CD4-positive, alpha-beta memory T cell (primary cell): ENCODE data around the gene RNF175. TPM values are rescaled to one million over a fixed set of nuclear protein-coding genes. Genes with fewer than 3 reads are reported as not detected.

Source experiments
- CTCF ChIA-PET: fragments of 350-600 bp; sonication (Branson Sonifier 250); formaldehyde crosslinking; loops from one replicate; lab custom pipeline; 2021; ENCODE audit warnings: inconsistent platforms; ENCODE audit not compliant: partially characterized antibody; lab: Charles Lee
- POLR2A ChIA-PET: fragments of 350-600 bp; sonication (Branson Sonifier 250); formaldehyde crosslinking; loops from one replicate; lab custom pipeline; 2021; ENCODE audit not compliant: partially characterized antibody; lab: Charles Lee
- DNase-seq, 5 donors: peaks; one replicate each; pipeline versions ENCODE4 v3.0.0 to v3.0.0-alpha.2; 2020 to 2022; ENCODE audit warnings: mixed read lengths in 1 of 5
- H3K27ac ChIP-seq: one replicate; pipeline ENCODE4 v1.7.0; 2013; ENCODE audit warnings: low read depth, low read length
- H3K27me3 ChIP-seq: 2 replicates; pipeline ENCODE4 v1.7.0; 2013; ENCODE audit warnings: mild to moderate bottlenecking, low read length, moderate library complexity; ENCODE audit not compliant: insufficient read depth
- H3K36me3 ChIP-seq: 2 replicates; pipeline ENCODE4 v1.7.0; 2013; ENCODE audit warnings: mild to moderate bottlenecking, low read length, moderate library complexity; ENCODE audit not compliant: insufficient read depth
- H3K4me1 ChIP-seq: 2 replicates; pipeline ENCODE4 v1.7.0; 2013; ENCODE audit warnings: mild to moderate bottlenecking, low read length, moderate library complexity; ENCODE audit not compliant: insufficient read depth
- H3K4me3 ChIP-seq, 2 donors: one replicate each; pipeline ENCODE4 v1.7.0; 2013; ENCODE audit warnings: low read length in 2 of 2, mild to moderate bottlenecking in 1 of 2
- H3K9me3 ChIP-seq, 2 donors: one replicate each; pipeline ENCODE4 v1.7.0; 2013; ENCODE audit warnings: low read length in 2 of 2, control low read depth in 1 of 2; ENCODE audit not compliant: control insufficient read depth in 1 of 2
- H3K27ac Mint-ChIP-seq, 7 donors: one replicate each; pipeline ENCODE4 v1.8.0; 2020 to 2021; ENCODE audit warnings: mixed read lengths in 7 of 7, mild to moderate bottlenecking in 6 of 7, inconsistent platforms in 3 of 7, moderate library complexity in 3 of 7
- H3K27me3 Mint-ChIP-seq, 2 donors: one replicate each; pipeline ENCODE4 v1.8.0; 2020 to 2021; ENCODE audit warnings: mixed read lengths in 2 of 2
- H3K36me3 Mint-ChIP-seq, 2 donors: one replicate each; pipeline ENCODE4 v1.8.0; 2020 to 2021; ENCODE audit warnings: mixed read lengths in 2 of 2, inconsistent platforms in 1 of 2, mild to moderate bottlenecking in 1 of 2
- H3K4me1 Mint-ChIP-seq, 4 donors: one replicate each; pipeline ENCODE4 v1.8.0; 2020 to 2021; ENCODE audit warnings: mixed read lengths in 4 of 4, mild to moderate bottlenecking in 1 of 4
- H3K4me3 Mint-ChIP-seq, 8 donors: one replicate each; pipeline ENCODE4 v1.8.0; 2020 to 2021; ENCODE audit warnings: mixed read lengths in 8 of 8, mild to moderate bottlenecking in 7 of 8, moderate library complexity in 6 of 8, inconsistent platforms in 3 of 8
- H3K9me3 Mint-ChIP-seq, 8 donors: one replicate each; pipeline ENCODE4 v1.8.0; 2020 to 2021; ENCODE audit warnings: mixed read lengths in 8 of 8, mild to moderate bottlenecking in 5 of 8, inconsistent platforms in 3 of 8, moderate library complexity in 1 of 8
- intact Hi-C: fragments of 100-400 bp; cut with micrococcal nuclease; formaldehyde crosslinking; loops from one replicate; pipeline ENCODE4 v1.15.1; 2023
- polyA plus RNA-seq, 2 donors: library from polyadenylated mRNA; unstranded; fragments of 300-500 nt; fragmentation: Illumina TruSeq; gene quantifications; one replicate each; pipeline ENCODE4 v1.2.3, GENCODE V29; 2021
- total RNA-seq, 2 experiments: library from RNA; stranded (reverse); gene quantifications; one replicate each; pipeline ENCODE4 v1.2.3, GENCODE V29; 2021

The RNF175 gene
- total and polyA plus RNA-seq, 4 experiments from 2014 or later = 0.24 to 0.67 (median 0.63) TPM

DNA sequence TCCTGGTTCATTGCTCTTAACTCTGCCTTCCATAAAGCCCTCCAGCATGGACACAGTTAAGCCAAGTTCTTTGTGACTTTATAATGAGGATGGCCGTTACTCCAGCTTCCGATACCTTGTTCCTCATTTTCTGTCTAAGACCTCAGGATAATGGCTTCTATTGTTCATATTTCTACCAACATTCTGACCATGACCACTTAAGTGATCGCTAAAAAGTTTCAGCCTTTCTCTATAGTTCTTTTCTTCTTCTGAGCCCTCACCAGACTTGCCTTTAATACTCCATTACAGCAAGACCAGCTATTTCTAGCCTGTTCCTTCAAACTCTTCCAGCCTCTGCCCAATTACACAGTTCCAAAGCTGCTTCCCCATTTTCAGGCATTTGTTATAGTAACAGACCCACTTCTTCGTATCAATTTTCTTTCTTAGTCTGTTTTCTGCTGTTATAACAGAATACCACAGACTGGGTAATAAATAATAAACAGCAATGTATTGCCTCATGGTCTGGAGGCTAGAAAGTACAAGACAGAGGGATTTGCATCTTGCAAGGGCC lies 12.3 kb downstream of the RNF175 start:
- Histone ChIP-seq H3K27me3 (no peaks in the 10 kb centered on the region), H3K9me3 (no peaks in the 10 kb centered on the region), H3K4me1 (no peaks in the 10 kb centered on the region), H3K4me3 (no peak overlapping the region), H3K27ac (no peak overlapping the region), H3K36me3 (no peaks in the 10 kb centered on the region)
- intact Hi-C loops = no loop called here
- DNase-seq = no peak
- POLR2A ChIA-PET = no interaction called here
- H3K4me3 Mint-ChIP-seq = no peak overlapping the region
- H3K9me3 Mint-ChIP-seq = no peaks in the 10 kb centered on the region
- no peak overlapping the region for H3K27ac Mint-ChIP-seq
- H3K4me1 Mint-ChIP-seq = no peaks in the 10 kb centered on the region
- H3K36me3 Mint-ChIP-seq = no peaks in the 10 kb centered on the region
- CTCF ChIA-PET = interaction anchor here (1.3 to 1.8 kb wide), 2 partner anchors 8 to 17 kb away, joined by 3 to 4 read pairs; no protein-coding TSS in a partner anchor
- H3K27me3 Mint-ChIP-seq = peaks cover 1 to 2% of the 10 kb centered on the region in 2 donors

DNA sequence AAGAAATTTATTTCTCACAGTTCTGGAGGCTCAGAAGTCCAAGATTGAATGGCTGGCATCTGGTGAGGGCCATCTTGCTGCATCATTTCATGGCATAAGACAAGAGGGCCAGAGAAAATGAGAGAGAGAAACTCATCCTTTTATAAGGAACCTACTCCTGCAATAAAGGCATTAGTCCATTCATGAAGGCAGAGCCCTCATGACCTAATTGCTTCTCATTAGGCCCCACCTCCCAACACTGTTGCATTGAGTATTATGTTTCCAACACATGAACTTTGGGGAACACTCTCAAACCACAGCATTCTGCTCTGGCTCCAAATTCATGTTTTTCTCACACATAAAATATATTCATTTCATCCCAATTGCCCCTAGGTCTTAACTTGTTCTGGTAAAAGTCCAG lies 14.2 kb downstream of the RNF175 start:
- no peak overlapping the region for H3K27ac Mint-ChIP-seq
- intact Hi-C loops = no loop called here
- no peaks in the 10 kb centered on the region for H3K4me1 ChIP-seq
- ChIA-PET POLR2A (no interaction called here), CTCF (no interaction called here)
- H3K27ac ChIP-seq = no peak overlapping the region
- H3K27me3 ChIP-seq = no peaks in the 10 kb centered on the region
- peaks cover 0 to 10% (median 8%) of the 10 kb centered on the region in 8 donors for H3K9me3 Mint-ChIP-seq
- H3K27me3 Mint-ChIP-seq = peaks cover 4 to 7% of the 10 kb centered on the region in 2 donors
- peaks cover 0 to 5% of the 10 kb centered on the region in 2 donors for H3K36me3 Mint-ChIP-seq
- no peaks in the 10 kb centered on the region for H3K9me3 ChIP-seq
- no peak overlapping the region for H3K4me3 Mint-ChIP-seq
- H3K36me3 ChIP-seq = no peaks in the 10 kb centered on the region
- no peak overlapping the region for H3K4me3 ChIP-seq
- H3K4me1 Mint-ChIP-seq = no peaks in the 10 kb centered on the region
- DNase-seq = no peak

DNA sequence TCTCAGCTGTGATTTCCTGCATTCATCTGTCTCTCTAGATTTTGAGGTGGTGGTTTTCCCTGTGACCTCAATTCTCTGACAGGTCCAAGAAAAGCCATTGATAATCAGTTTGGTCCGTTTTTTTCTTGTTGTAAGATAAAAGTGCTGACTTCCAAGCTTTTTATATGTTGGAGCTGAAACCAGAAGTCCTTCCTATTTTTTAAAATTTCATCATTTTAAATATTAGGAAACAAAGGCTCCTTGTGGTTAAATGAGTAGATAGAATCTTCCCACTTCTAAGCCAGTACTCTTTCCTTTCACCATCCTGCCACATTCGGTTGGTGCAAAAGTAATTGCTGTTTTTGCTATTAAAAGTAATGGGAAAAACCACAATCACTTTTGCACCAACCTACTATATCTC lies 18.3 kb downstream of the RNF175 start:
- ChIA-PET POLR2A (no interaction called here), CTCF (interaction anchor here (1.6 to 2.4 kb wide), 2 partner anchors 9 to 14 kb away, joined by 4 to 11 read pairs; no protein-coding TSS in a partner anchor)
- H3K27me3 ChIP-seq = no peaks in the 10 kb centered on the region

DNA sequence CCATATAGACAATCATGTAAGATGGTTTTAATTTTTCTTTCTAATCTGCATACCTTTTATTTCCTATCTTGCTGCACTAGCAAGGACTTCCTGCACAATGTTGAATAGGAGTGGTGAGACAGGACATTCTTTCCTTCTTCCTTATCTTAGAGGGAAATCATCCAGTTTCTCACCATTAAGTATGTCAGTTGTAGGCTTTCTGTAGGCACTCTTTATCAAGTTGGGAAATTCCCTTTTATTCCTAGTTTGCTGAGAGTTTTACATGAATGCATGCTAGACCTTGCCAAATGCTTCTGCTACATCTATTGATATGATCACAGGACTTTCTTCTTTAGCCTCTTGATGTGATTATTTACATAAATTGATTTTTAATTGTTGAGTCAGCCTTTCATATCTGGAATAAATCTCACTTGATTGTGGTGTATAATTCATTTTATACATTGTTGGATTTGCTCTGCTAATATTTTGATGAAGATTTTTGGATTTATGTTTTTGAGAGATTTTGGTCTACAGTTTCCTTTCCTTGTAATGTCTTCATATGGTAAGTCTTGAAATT lies 23.8 kb downstream of the RNF175 start:
- Histone ChIP-seq H3K4me3 (no peak overlapping the region), H3K9me3 (no peaks in the 10 kb centered on the region), H3K4me1 (no peaks in the 10 kb centered on the region), H3K27me3 (no peaks in the 10 kb centered on the region), H3K36me3 (no peaks in the 10 kb centered on the region), H3K27ac (no peak overlapping the region)
- intact Hi-C loops = no loop called here
- POLR2A ChIA-PET = no interaction called here
- peaks cover 0 to 5% of the 10 kb centered on the region in 2 donors for H3K36me3 Mint-ChIP-seq
- peaks cover 8 to 10% of the 10 kb centered on the region in 2 donors for H3K27me3 Mint-ChIP-seq
- no peak for DNase-seq
- peaks cover 0 to 13% (median 5%) of the 10 kb centered on the region in 8 donors for H3K9me3 Mint-ChIP-seq
- H3K4me3 Mint-ChIP-seq = no peak overlapping the region
- CTCF ChIA-PET = no interaction called here
- no peak overlapping the region for H3K27ac Mint-ChIP-seq
- peaks cover 0 to 1% (median 0%) of the 10 kb centered on the region in 4 donors for H3K4me1 Mint-ChIP-seq

More for the DNA sequence above, 18.3 kb downstream of the RNF175 start:
- Histone ChIP-seq H3K27ac (no peak overlapping the region), H3K9me3 (no peaks in the 10 kb centered on the region), H3K4me1 (no peaks in the 10 kb centered on the region), H3K36me3 (no peaks in the 10 kb centered on the region), H3K4me3 (no peak overlapping the region)
- DNase-seq = no peak
- H3K9me3 Mint-ChIP-seq = peaks cover 0 to 17% (median 11%) of the 10 kb centered on the region in 8 donors
- intact Hi-C loops = no loop called here
- H3K36me3 Mint-ChIP-seq = peaks cover 0 to 8% of the 10 kb centered on the region in 2 donors
- H3K27ac Mint-ChIP-seq = no peak overlapping the region
- peaks cover 5 to 8% of the 10 kb centered on the region in 2 donors for H3K27me3 Mint-ChIP-seq
- no peaks in the 10 kb centered on the region for H3K4me1 Mint-ChIP-seq
- no peak overlapping the region for H3K4me3 Mint-ChIP-seq

DNA sequence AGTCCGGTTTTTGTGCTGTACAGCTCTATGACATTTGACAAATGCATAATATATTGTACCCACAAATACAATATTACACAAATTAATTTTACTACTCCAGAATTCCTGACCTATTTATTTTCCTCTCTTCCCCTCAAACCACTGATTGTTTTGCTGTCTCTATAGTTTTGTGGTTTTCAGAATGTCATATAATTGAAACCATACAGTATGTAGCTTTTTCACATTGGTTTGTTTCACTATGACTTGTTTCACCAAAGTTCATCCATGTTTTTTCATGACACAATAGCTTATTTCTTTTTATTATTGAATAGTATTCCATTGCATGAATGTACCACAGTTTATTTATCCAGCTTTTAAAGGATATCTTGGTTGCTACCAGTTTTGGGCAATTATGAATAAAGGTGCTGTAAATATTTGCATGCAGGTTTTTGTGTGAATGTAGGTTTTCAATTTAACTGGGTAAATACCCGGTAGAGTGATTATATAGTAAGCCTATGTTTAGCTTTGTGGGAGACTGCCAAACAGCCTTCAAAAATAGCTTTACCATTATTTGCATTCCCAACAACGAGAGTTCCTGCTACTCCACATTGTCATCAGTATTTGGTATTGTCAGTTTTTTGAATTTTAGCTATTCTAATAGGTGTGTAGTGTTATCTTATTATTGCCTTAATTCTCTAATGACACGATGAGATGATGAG lies 25.9 kb downstream of the RNF175 start:
- H3K27ac ChIP-seq = no peak overlapping the region
- Mint-ChIP-seq H3K36me3 (no peaks in the 10 kb centered on the region), H3K4me1 (peaks cover 0 to 1% (median 0%) of the 10 kb centered on the region in 4 donors), H3K27ac (no peak overlapping the region), H3K9me3 (peaks cover 0 to 5% (median 0%) of the 10 kb centered on the region in 8 donors), H3K27me3 (peaks cover 5 to 6% of the 10 kb centered on the region in 2 donors), H3K4me3 (no peak overlapping the region)
- H3K4me3 ChIP-seq = no peak overlapping the region
- H3K4me1 ChIP-seq = no peaks in the 10 kb centered on the region
- POLR2A ChIA-PET = no interaction called here
- no peak for DNase-seq
- no peaks in the 10 kb centered on the region for H3K36me3 ChIP-seq
- CTCF ChIA-PET = interaction anchor here (0.7 to 2.6 kb wide), 2 partner anchors 16 to 736 kb away, joined by 3 to 19 read pairs; no protein-coding TSS in a partner anchor
- no peaks in the 10 kb centered on the region for H3K9me3 ChIP-seq
- intact Hi-C loops = no loop called here
- H3K27me3 ChIP-seq = no peaks in the 10 kb centered on the region

DNA sequence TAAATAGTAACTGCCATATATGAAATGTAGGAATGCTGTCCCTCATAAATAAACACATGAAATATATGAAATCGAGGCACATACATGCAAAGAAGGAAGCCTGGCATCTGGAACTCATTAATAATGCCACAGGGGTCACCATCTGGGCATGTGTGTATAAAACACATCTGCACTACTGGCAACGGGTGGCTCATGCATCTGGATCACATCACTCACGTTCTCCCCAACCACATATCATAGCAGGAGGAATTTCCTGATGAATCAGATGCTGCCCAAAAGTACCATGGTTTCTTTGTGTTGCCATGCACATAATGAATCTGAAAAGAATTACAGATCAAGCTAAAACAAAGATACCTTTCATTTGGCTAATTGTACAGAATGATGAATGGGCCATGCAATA lies 28.6 kb downstream of the RNF175 start:
- ChIA-PET CTCF (no interaction called here), POLR2A (no interaction called here)
- DNase-seq = no peak
- Mint-ChIP-seq H3K27ac (peak overlapping the region in 1 of 7 donors; percentile 38), H3K9me3 (no peaks in the 10 kb centered on the region), H3K36me3 (no peaks in the 10 kb centered on the region), H3K27me3 (peaks cover 5% of the 10 kb centered on the region in 2 donors), H3K4me3 (no peak overlapping the region), H3K4me1 (peaks cover 0 to 1% (median 0%) of the 10 kb centered on the region in 4 donors)
- Histone ChIP-seq H3K9me3 (no peaks in the 10 kb centered on the region), H3K36me3 (no peaks in the 10 kb centered on the region), H3K4me3 (no peak overlapping the region), H3K27ac (no peak overlapping the region), H3K27me3 (no peaks in the 10 kb centered on the region), H3K4me1 (no peaks in the 10 kb centered on the region)
- intact Hi-C loops = no loop called here

DNA sequence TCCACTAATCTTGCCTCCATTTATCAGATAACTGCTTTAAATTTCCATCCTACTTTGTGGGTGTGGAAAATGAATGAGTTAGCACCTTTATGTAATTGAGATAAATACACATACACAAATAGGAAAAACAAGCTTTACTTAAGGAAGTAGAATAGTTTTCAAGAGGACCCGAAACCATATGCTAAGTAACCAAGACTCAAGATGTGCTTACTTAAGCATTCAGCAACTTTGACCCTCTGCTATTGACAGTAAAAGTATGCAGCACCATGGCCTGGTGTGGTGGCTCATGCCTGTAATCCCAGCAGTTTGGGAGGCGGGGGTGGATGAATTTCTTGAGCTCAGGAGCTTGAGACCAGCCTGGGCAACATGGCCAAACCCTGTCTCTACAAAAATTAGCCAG lies 29.9 kb downstream of the RNF175 start:
- Histone ChIP-seq H3K27ac (no peak overlapping the region), H3K9me3 (no peaks in the 10 kb centered on the region), H3K4me3 (no peak overlapping the region), H3K27me3 (no peaks in the 10 kb centered on the region), H3K36me3 (no peaks in the 10 kb centered on the region), H3K4me1 (no peaks in the 10 kb centered on the region)
- ChIA-PET POLR2A (no interaction called here), CTCF (interaction anchor here (0.8 kb wide), 1 partner anchor 17 kb away, joined by 3 read pairs; no protein-coding TSS in a partner anchor)
- H3K27me3 Mint-ChIP-seq = peaks cover 0 to 3% of the 10 kb centered on the region in 2 donors
- intact Hi-C loops = no loop called here
- DNase-seq = no peak
- H3K4me1 Mint-ChIP-seq = no peaks in the 10 kb centered on the region
- no peak overlapping the region for H3K27ac Mint-ChIP-seq
- no peaks in the 10 kb centered on the region for H3K36me3 Mint-ChIP-seq
- H3K4me3 Mint-ChIP-seq = no peak overlapping the region
- no peaks in the 10 kb centered on the region for H3K9me3 Mint-ChIP-seq
